PC-3 (cell line): ENCODE results near the gene EMD. TPM values are rescaled to one million over a fixed set of nuclear protein-coding genes. Genes with fewer than 3 reads are reported as not detected.
A peak's percentile ranks its signal among the peaks of the same experiment; 100 is the strongest.

Experiments
- ATAC-seq: fragments of 200-7000 bp; cut with Tn5 transposase; 2 replicates; pipeline ENCODE4 v1.9.1; 2020; ENCODE audit warnings: mild to moderate bottlenecking, moderate library complexity
- BruUV-seq: library from RNA; stranded (reverse); fragments of 400-500 nt; replicated peaks from 2 replicates; lab custom pipeline; 2021; lab: Mats Ljungman, UMichigan
- CTCF ChIA-PET: fragments of 300-600 bp; sonication (Branson Sonifier 250); formaldehyde crosslinking; loops from one replicate; lab custom pipeline; 2022; ENCODE audit warnings: antibody characterized with exemption; lab: Charles Lee
- POLR2A ChIA-PET: fragments of 300-600 bp; sonication (Branson Sonifier 250); formaldehyde crosslinking; loops from one replicate; lab custom pipeline; 2022; ENCODE audit warnings: antibody characterized with exemption; ENCODE audit not compliant: unreplicated experiment; lab: Charles Lee
- DNase-seq: peaks from one replicate; pipeline ENCODE4 v3.0.0-alpha.2; 2015
- H2AFZ ChIP-seq: fragments of 300-600 bp; sonication (generic); 2 replicates; pipeline ENCODE4 v1.6.0; 2016; ENCODE audit warnings: antibody characterized with exemption, low read length
- H3F3A ChIP-seq: fragments of 300-600 bp; sonication (generic); one replicate; pipeline ENCODE4 v1.6.0; 2017; ENCODE audit warnings: antibody characterized with exemption, low read length, control low read depth, mild to moderate bottlenecking; ENCODE audit not compliant: unreplicated experiment
- H3K27ac ChIP-seq: fragments of 300-600 bp; sonication (generic); 2 replicates; pipeline ENCODE4 v1.5.1; 2016; ENCODE audit warnings: mild to moderate bottlenecking, low read length
- H3K27me3 ChIP-seq: fragments of 300-600 bp; sonication (generic); 2 replicates; pipeline ENCODE4 v1.6.1; 2016; ENCODE audit warnings: low read length, mixed read lengths
- H3K36me3 ChIP-seq: fragments of 300-600 bp; sonication (generic); 2 replicates; pipeline ENCODE4 v1.6.1; 2016; ENCODE audit warnings: low read depth, mixed run types, low read length, mixed read lengths
- H3K4me1 ChIP-seq: fragments of 300-600 bp; sonication (generic); 2 replicates; pipeline ENCODE4 v1.5.1; 2016; ENCODE audit warnings: low read length; ENCODE audit not compliant: insufficient read depth
- H3K4me2 ChIP-seq: fragments of 300-600 bp; sonication (generic); 2 replicates; pipeline ENCODE4 v1.6.0; 2016; ENCODE audit warnings: low read length
- H3K4me3 ChIP-seq: fragments of 300-600 bp; sonication (generic); 2 replicates; pipeline ENCODE4 v1.5.1; 2016; ENCODE audit warnings: mild to moderate bottlenecking, low read length, mixed read lengths
- H3K79me2 ChIP-seq: fragments of 300-600 bp; sonication (generic); 2 replicates; pipeline ENCODE4 v1.6.1; 2017; ENCODE audit warnings: low read length, mixed read lengths
- H3K9ac ChIP-seq: fragments of 300-600 bp; sonication (generic); 2 replicates; pipeline ENCODE4 v1.6.0; 2016; ENCODE audit warnings: mild to moderate bottlenecking, low read length
- H3K9me2 ChIP-seq: fragments of 300-600 bp; sonication (generic); replicated peaks from 2 replicates; pipeline ENCODE4 v1.6.1; 2016; ENCODE audit warnings: mixed run types, low read length, mixed read lengths
- H3K9me3 ChIP-seq: fragments of 300-600 bp; sonication (generic); 2 replicates; pipeline ENCODE4 v1.6.1; 2016; ENCODE audit warnings: low read length, mixed read lengths
- H4K20me1 ChIP-seq: fragments of 300-600 bp; sonication (generic); 2 replicates; pipeline ENCODE4 v1.6.1; 2016; ENCODE audit warnings: low read length, mixed read lengths
- CTCF ChIP-seq: fragments of 300-600 bp; sonication (generic); conservative IDR thresholded peaks from 2 replicates; pipeline ENCODE4 v1.5.1; 2017; ENCODE audit warnings: antibody characterized with exemption, low read depth, mild to moderate bottlenecking, low read length
- EZH2 ChIP-seq: fragments of 300-600 bp; sonication (generic); IDR thresholded peaks from one replicate; pipeline ENCODE4 v1.6.1; 2017; ENCODE audit warnings: antibody characterized with exemption, mild to moderate bottlenecking, low read length; ENCODE audit not compliant: unreplicated experiment
- EZH2phosphoT487 ChIP-seq: fragments of 300-600 bp; sonication (generic); IDR thresholded peaks from 2 replicates; pipeline ENCODE4 v1.6.1; 2018; ENCODE audit warnings: mild to moderate bottlenecking, antibody characterized with exemption, low read length, borderline replicate concordance
- intact Hi-C: fragments of 100-400 bp; cut with micrococcal nuclease; formaldehyde crosslinking; loops from 2 replicates; pipeline ENCODE4 v1.9.0; 2023
- total RNA-seq: library from RNA; depleted of rRNA; stranded (reverse); fragments of >200 nt; gene quantifications from 2 replicates; pipeline ENCODE4 v1.2.3, GENCODE V29; 2014

EMD gene
- total RNA-seq, 1 experiment from 2014 or later: 46.8 TPM

- TSS peak; percentile 79 for BruUV-seq
- ATAC-seq: peak; percentile 56
Observed at GRCh38 chrX:154397888-154398667, 19.0 kb downstream of the EMD start, which contains the start of gene RPL10. Gene RPL10, plus strand, starts transcription at chrX:154398377. Its CDS starts 143 bp downstream, at chrX:154398520.

DNA sequence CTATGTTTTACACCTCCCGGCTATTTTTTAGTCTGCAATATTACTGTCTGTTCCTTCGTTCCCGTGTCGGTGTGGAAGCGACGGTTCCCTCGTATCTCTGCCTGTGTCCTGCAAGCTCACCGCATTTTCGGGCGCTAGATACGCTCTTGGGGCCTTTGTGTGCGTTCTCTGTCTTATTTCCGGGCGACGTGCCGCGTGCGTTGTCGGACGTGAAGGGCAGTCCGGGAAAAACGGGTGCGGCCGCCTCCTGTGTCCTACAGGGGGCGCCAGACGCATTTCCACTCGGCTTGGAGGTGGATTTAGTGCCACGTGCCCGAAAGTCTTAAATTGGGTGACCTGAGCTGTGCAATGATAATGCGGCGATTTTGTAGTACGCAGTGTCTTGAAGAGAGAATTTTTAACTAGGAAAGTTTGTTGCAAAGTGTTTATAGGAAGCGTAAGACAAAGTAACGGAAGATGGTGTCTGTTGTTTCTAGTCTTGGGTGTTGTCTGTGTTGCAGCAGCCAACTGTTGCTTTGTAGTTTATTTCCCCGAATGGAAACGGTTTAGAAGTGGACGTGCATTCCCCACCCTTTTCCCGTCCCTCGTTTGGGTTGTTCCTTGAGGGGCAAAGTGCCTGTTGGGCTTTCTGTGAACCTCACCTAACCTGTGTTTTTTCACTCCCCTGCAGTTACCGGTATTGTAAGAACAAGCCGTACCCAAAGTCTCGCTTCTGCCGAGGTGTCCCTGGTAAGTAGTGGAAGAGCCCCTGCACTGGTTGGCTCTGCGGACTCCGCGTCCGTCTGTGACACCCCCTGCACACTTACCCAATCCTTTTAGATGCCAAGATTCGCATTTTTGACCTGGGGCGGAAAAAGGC is 19.8 kb downstream of the EMD start:
- H4K20me1 ChIP-seq: peaks cover 24% of the 10 kb centered on the region
- H3K4me3 ChIP-seq: peak overlapping the region; percentile 90
- CTCF ChIA-PET: interaction anchor here (0.6 kb wide), 1 partner anchor 573 kb away, joined by 8 read pairs; no protein-coding TSS in a partner anchor
- no peaks in the 10 kb centered on the region for H3K27me3 ChIP-seq
- DNase-seq (peak; percentile 72), ATAC-seq (peak; percentile 9)
- H3K4me2 ChIP-seq: peak overlapping the region; percentile 97
- intact Hi-C loops: loop anchor here (10.0 kb wide), 1 partner anchor 56 kb away; the partner anchor contains the start of gene PLXNA3
- H3K79me2 ChIP-seq: peaks cover 32% of the 10 kb centered on the region
- no peaks in the 10 kb centered on the region for H3K9me3 ChIP-seq
- peak overlapping the region; percentile 99 for H3K9ac ChIP-seq
- BruUV-seq: TSS peak; percentile 73
- peak overlapping the region; percentile 98 for H3K27ac ChIP-seq
- peaks cover 25% of the 10 kb centered on the region for H3K36me3 ChIP-seq
- peaks cover 12% of the 10 kb centered on the region; the same call in 1 of the 2 replicates for H3K4me1 ChIP-seq
- POLR2A ChIA-PET: interaction anchor here (0.6 kb wide), 1 partner anchor 116 kb away, joined by 3 read pairs; no protein-coding TSS in a partner anchor
- no peak for TF ChIP-seq EZH2phosphoT487
- no peak for TF ChIP-seq EZH2
- TF ChIP-seq CTCF: peak; percentile 74
- H3K9me2 ChIP-seq: no peaks in the 10 kb centered on the region
- H3F3A ChIP-seq: peaks cover 22% of the 10 kb centered on the region
- no peak overlapping the region for H2AFZ ChIP-seq

More at GRCh38 chrX:154397888-154398667, 19.0 kb downstream of the EMD start, which contains the start of gene RPL10:
- Histone ChIP-seq H3K9ac (peak within 1 kb of the TSS; percentile 99), H3K4me3 (peak within 1 kb of the TSS; percentile 90), H3F3A (peaks cover 22% of the 10 kb centered on the region), H3K27ac (peak within 1 kb of the TSS; percentile 98), H4K20me1 (peaks cover 24% of the 10 kb centered on the region), H3K9me3 (no peaks in the 10 kb centered on the region), H3K79me2 (peaks cover 32% of the 10 kb centered on the region), H2AFZ (peak within 1 kb of the TSS; percentile 83), H3K27me3 (no peaks in the 10 kb centered on the region), H3K4me1 (peaks cover 12% of the 10 kb centered on the region; the same call in 1 of the 2 replicates), H3K4me2 (peak within 1 kb of the TSS; percentile 97), H3K9me2 (no peaks in the 10 kb centered on the region), H3K36me3 (peaks cover 25% of the 10 kb centered on the region)
- peak; percentile 98 for DNase-seq
- CTCF ChIA-PET: no interaction called here
- intact Hi-C loops: loop anchor here (10.0 kb wide), 1 partner anchor 57 kb away; the partner anchor contains the start of gene PLXNA3
- TF ChIP-seq CTCF (no peak), EZH2phosphoT487 (no peak), EZH2 (no peak)
- POLR2A ChIA-PET: interaction anchor here (0.6 kb wide), 1 partner anchor 18 kb away, joined by 3 read pairs; no protein-coding TSS in a partner anchor
